ENCODE results near the gene KDM4C. TPM values are rescaled to one million over a fixed set of nuclear protein-coding genes. Genes with fewer than 3 reads are reported as not detected.

The KDM4C gene
- total RNA-seq, 1 experiment from 2014 or later = 16.8 TPM

DNA sequence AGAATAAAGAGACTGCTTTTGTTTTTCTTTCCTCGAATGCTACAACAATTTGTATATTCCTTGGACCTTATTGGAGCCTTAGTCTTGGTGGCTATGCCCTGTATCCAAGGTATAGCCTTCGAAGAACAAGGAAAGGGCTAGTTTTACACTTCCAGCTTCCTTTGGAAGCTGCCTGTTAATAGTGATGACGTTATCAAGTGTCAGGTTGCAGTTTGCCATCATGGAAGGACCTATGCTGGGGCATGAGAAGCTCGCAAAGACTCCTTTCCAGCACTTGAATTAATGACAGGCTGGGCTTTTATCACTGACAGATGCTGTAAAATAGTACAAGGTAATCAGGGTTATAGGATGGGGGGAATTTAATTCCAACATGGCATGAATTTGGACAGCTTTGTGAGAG is 157.9 kb downstream of the KDM4C start:
- RAD21 ChIA-PET (ENCODE audit: low non-redundant PET in 1 of 2, low total read pairs in 2 of 2, uncharacterized antibody in 2 of 2, unreplicated experiment in 2 of 2) = no interaction called here
- H3K9me2 ChIP-seq (ENCODE audit: insufficient read depth) = no peaks in the 10 kb centered on the region
- no peak overlapping the region for H3K4me3 ChIP-seq (replicated peaks in 1 of 2; ENCODE audit: low read depth in 1 of 2, low read length in 2 of 2)
- H4K20me1 ChIP-seq (ENCODE audit: insufficient read depth) = no peaks in the 10 kb centered on the region
- H3K79me2 ChIP-seq (ENCODE audit: insufficient read depth, low read length) = no peaks in the 10 kb centered on the region
- H3K27ac ChIP-seq (ENCODE audit: low read depth, low read length) = no peak overlapping the region
- H3K9me3 ChIP-seq (ENCODE audit: control insufficient read depth in 1 of 2, insufficient read depth in 1 of 2, low read depth in 1 of 2, low read length in 2 of 2) = no peaks in the 10 kb centered on the region
- CTCF ChIA-PET = no interaction called here
- no peaks in the 10 kb centered on the region for H3K27me3 ChIP-seq (ENCODE audit: insufficient read depth, low read length)
- POLR2A ChIA-PET = no interaction called here
- no peak overlapping the region for H3K4me2 ChIP-seq (ENCODE audit: low read length)
- intact Hi-C loops (cut with micrococcal nuclease) = no loop called here
- H3K9ac ChIP-seq (ENCODE audit: low read length) = no peak overlapping the region
- BruUV-seq (replicated peaks) = no TSS peak
- H3K36me3 ChIP-seq (ENCODE audit: control insufficient read depth in 1 of 2, insufficient read depth in 2 of 2, low read length in 2 of 2) = no peaks in the 10 kb centered on the region
- TF ChIP-seq CEBPB (IDR thresholded peaks at IDR 0.05; ENCODE audit: low read depth) = no peak
- TF ChIP-seq, protein P1, sequence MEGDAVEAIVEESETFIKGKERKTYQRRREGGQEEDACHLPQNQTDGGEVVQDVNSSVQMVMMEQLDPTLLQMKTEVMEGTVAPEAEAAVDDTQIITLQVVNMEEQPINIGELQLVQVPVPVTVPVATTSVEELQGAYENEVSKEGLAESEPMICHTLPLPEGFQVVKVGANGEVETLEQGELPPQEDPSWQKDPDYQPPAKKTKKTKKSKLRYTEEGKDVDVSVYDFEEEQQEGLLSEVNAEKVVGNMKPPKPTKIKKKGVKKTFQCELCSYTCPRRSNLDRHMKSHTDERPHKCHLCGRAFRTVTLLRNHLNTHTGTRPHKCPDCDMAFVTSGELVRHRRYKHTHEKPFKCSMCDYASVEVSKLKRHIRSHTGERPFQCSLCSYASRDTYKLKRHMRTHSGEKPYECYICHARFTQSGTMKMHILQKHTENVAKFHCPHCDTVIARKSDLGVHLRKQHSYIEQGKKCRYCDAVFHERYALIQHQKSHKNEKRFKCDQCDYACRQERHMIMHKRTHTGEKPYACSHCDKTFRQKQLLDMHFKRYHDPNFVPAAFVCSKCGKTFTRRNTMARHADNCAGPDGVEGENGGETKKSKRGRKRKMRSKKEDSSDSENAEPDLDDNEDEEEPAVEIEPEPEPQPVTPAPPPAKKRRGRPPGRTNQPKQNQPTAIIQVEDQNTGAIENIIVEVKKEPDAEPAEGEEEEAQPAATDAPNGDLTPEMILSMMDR (IDR thresholded peaks at IDR 0.05 in 2 of 3, conservative IDR thresholded peaks at IDR 0.05 in 1 of 3; ENCODE audit: borderline replicate concordance in 1 of 3, insufficient read depth in 1 of 3, low read depth in 2 of 3, low read length in 2 of 3) = no peak
- H2AFZ ChIP-seq (ENCODE audit: low read depth, low read length, poor library complexity, severe bottlenecking) = no peak overlapping the region
- DNase-seq (ENCODE audit: low read depth, low spot score) (no peak), ATAC-seq (no peak)
- no peaks in the 10 kb centered on the region for H3K4me1 ChIP-seq (ENCODE audit: control insufficient read depth in 1 of 2, insufficient read depth in 2 of 2, low read length in 2 of 2)

DNA sequence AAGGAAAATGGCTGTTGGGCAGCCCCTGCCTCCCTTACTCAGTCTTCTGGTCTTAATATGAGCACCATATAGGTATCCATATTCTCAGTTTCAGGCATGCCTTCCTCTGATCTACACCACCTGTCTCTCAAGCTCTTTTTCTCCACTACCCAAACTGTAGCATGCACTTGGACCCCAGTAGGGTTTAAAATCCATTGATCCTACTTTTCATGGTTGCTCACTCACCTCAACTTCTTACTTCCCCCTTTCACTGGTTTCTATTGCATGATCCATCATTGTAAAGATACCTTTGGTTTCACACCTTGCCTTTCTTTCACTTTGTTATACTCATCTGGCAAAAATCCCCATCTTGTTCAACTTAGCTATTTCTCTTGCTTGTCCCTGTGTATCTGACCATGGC is 159.4 kb downstream of the KDM4C start:
- no peaks in the 10 kb centered on the region for H3K36me3 ChIP-seq (ENCODE audit: control insufficient read depth in 1 of 2, insufficient read depth in 2 of 2, low read length in 2 of 2)
- ATAC-seq (no peak), DNase-seq (ENCODE audit: low read depth, low spot score) (no peak)
- no peak overlapping the region for H2AFZ ChIP-seq (ENCODE audit: low read depth, low read length, poor library complexity, severe bottlenecking)
- no peak overlapping the region for H3K4me2 ChIP-seq (ENCODE audit: low read length)
- CTCF ChIA-PET = no interaction called here
- BruUV-seq (replicated peaks) = no TSS peak
- no peak overlapping the region for H3K27ac ChIP-seq (ENCODE audit: low read depth, low read length)
- intact Hi-C loops (cut with micrococcal nuclease) = no loop called here
- RAD21 ChIA-PET (ENCODE audit: low non-redundant PET in 1 of 2, low total read pairs in 2 of 2, uncharacterized antibody in 2 of 2, unreplicated experiment in 2 of 2) = no interaction called here
- H3K9me3 ChIP-seq (ENCODE audit: control insufficient read depth in 1 of 2, insufficient read depth in 1 of 2, low read depth in 1 of 2, low read length in 2 of 2) = no peaks in the 10 kb centered on the region
- no peaks in the 10 kb centered on the region for H3K4me1 ChIP-seq (ENCODE audit: control insufficient read depth in 1 of 2, insufficient read depth in 2 of 2, low read length in 2 of 2)
- no peak overlapping the region for H3K4me3 ChIP-seq (replicated peaks in 1 of 2; ENCODE audit: low read depth in 1 of 2, low read length in 2 of 2)
- no peaks in the 10 kb centered on the region for H4K20me1 ChIP-seq (ENCODE audit: insufficient read depth)
- no peaks in the 10 kb centered on the region for H3K9me2 ChIP-seq (ENCODE audit: insufficient read depth)
- H3K27me3 ChIP-seq (ENCODE audit: insufficient read depth, low read length) = no peaks in the 10 kb centered on the region
- H3K9ac ChIP-seq (ENCODE audit: low read length) = no peak overlapping the region
- POLR2A ChIA-PET = no interaction called here
- H3K79me2 ChIP-seq (ENCODE audit: insufficient read depth, low read length) = no peaks in the 10 kb centered on the region
- TF ChIP-seq, protein P2, sequence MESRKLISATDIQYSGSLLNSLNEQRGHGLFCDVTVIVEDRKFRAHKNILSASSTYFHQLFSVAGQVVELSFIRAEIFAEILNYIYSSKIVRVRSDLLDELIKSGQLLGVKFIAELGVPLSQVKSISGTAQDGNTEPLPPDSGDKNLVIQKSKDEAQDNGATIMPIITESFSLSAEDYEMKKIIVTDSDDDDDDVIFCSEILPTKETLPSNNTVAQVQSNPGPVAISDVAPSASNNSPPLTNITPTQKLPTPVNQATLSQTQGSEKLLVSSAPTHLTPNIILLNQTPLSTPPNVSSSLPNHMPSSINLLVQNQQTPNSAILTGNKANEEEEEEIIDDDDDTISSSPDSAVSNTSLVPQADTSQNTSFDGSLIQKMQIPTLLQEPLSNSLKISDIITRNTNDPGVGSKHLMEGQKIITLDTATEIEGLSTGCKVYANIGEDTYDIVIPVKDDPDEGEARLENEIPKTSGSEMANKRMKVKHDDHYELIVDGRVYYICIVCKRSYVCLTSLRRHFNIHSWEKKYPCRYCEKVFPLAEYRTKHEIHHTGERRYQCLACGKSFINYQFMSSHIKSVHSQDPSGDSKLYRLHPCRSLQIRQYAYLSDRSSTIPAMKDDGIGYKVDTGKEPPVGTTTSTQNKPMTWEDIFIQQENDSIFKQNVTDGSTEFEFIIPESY (IDR thresholded peaks at IDR 0.05; ENCODE audit: extremely low read depth, insufficient replicate concordance, low read length) = no peak
- TF ChIP-seq, protein P3, sequence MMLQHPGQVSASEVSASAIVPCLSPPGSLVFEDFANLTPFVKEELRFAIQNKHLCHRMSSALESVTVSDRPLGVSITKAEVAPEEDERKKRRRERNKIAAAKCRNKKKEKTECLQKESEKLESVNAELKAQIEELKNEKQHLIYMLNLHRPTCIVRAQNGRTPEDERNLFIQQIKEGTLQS (IDR thresholded peaks at IDR 0.05) = no peak
- no peak for TF ChIP-seq SIN3A (IDR thresholded peaks at IDR 0.05; ENCODE audit: low read depth)
- TF ChIP-seq, protein P1 (IDR thresholded peaks at IDR 0.05 in 2 of 3, conservative IDR thresholded peaks at IDR 0.05 in 1 of 3; ENCODE audit: borderline replicate concordance in 1 of 3, insufficient read depth in 1 of 3, low read depth in 2 of 3, low read length in 2 of 3) = no peak
- TF ChIP-seq, protein P4, sequence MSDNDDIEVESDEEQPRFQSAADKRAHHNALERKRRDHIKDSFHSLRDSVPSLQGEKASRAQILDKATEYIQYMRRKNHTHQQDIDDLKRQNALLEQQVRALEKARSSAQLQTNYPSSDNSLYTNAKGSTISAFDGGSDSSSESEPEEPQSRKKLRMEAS (IDR thresholded peaks at IDR 0.05) = no peak
- TF ChIP-seq POLR2A (IDR thresholded peaks at IDR 0.05; ENCODE audit: borderline replicate concordance, extremely low read depth, insufficient read depth, insufficient read length) = no peak
- no peak for TF ChIP-seq CEBPB (IDR thresholded peaks at IDR 0.05; ENCODE audit: low read depth)
- no peak for TF ChIP-seq ELF1 (IDR thresholded peaks at IDR 0.05; ENCODE audit: borderline replicate concordance, low read depth)
- TF ChIP-seq SRF (IDR thresholded peaks at IDR 0.05; ENCODE audit: low read depth) = no peak
- TF ChIP-seq EZH2 (IDR thresholded peaks at IDR 0.05) = no peak
- TF ChIP-seq EZH2phosphoT487 (IDR thresholded peaks at IDR 0.05; ENCODE audit: borderline replicate concordance) = no peak
- no peak for TF ChIP-seq YY1 (IDR thresholded peaks at IDR 0.05; ENCODE audit: extremely low read depth, insufficient replicate concordance, low read depth, low read length)
- TF ChIP-seq JUND (IDR thresholded peaks at IDR 0.05) = no peak
- TF ChIP-seq EGR1 (IDR thresholded peaks at IDR 0.05; ENCODE audit: low read depth) = no peak
- no peak for TF ChIP-seq RAD21 (IDR thresholded peaks at IDR 0.05; ENCODE audit: low read depth)
